Frontal cortex (tissue), 4 donors: ENCODE results near the gene ZNF135. TPM values are rescaled to one million over a fixed set of nuclear protein-coding genes. Genes with fewer than 3 reads are reported as not detected.

Experiments
- DNase-seq, 2 donors: peaks; one replicate each; pipeline ENCODE4 v3.0.0; 2012; ENCODE audit warnings: low spot score in 2 of 2
- FAIRE-seq: peaks from 2 replicates; lab custom pipeline; 2012; peaks lifted over from hg19 to GRCh38; lab: Jason Lieb, UNC
- total RNA-seq: library from RNA; depleted of rRNA; stranded (reverse); fragments of >200 nt; gene quantifications from one replicate; pipeline ENCODE4 v1.2.3, GENCODE V29; 2014
- donor health status: control.
- donor health status: control.
- donor health status: control.

ZNF135 gene
- total RNA-seq, 1 donor from 2014 or later = 11.8 TPM

GRCh38 chr19:58045411-58046050, 13.6 kb upstream of the ZNF135 start:
- DNase-seq (no peak), FAIRE-seq (no peak)

GRCh38 chr19:58046856-58047255, 12.2 kb upstream of the ZNF135 start:
- DNase-seq (no peak), FAIRE-seq (no peak)

GRCh38 chr19:58047672-58048071, 11.4 kb upstream of the ZNF135 start:
- DNase-seq (no peak), FAIRE-seq (no peak)

GRCh38 chr19:58052256-58052655, 6.8 kb upstream of the ZNF135 start:
- FAIRE-seq (no peak), DNase-seq (no peak)

- DNase-seq = no peak
- FAIRE-seq = no peak
Observed at GRCh38 chr19:58053480-58054156, 5.5 kb upstream of the ZNF135 start.

- FAIRE-seq (no peak), DNase-seq (peak; percentile 70 to 83)
Observed at GRCh38 chr19:58054901-58055874, 3.9 kb upstream of the ZNF135 start.

GRCh38 chr19:58056261-58056660, 2.8 kb upstream of the ZNF135 start:
- FAIRE-seq = no peak

GRCh38 chr19:58056861-58057260, 2.2 kb upstream of the ZNF135 start:
- FAIRE-seq (no peak), DNase-seq (no peak)

More at GRCh38 chr19:58056261-58056660, 2.8 kb upstream of the ZNF135 start:
- DNase-seq = peak in 1 of 2 donors; percentile 19

GRCh38 chr19:58058467-58058866, 615 bp upstream of the ZNF135 start:
- peak in 1 of 2 donors; percentile 41 for DNase-seq

GRCh38 chr19:58059671-58060078, 593 bp downstream of the ZNF135 start:
- no peak for FAIRE-seq
- DNase-seq = no peak

More at GRCh38 chr19:58058467-58058866, 615 bp upstream of the ZNF135 start:
- FAIRE-seq = no peak

GRCh38 chr19:58060231-58060630, 1.1 kb downstream of the ZNF135 start:
- no peak for FAIRE-seq
- no peak for DNase-seq

GRCh38 chr19:58063712-58064111, 4.6 kb downstream of the ZNF135 start:
- FAIRE-seq (no peak), DNase-seq (no peak)

GRCh38 chr19:58067240-58067912, 8.3 kb downstream of the ZNF135 start:
- no peak for FAIRE-seq
- DNase-seq = no peak

- FAIRE-seq = no peak
Observed at GRCh38 chr19:58079792-58080191, 20.7 kb downstream of the ZNF135 start.

GRCh38 chr19:58083021-58083420, 23.9 kb downstream of the ZNF135 start:
- FAIRE-seq (no peak), DNase-seq (no peak)

More at GRCh38 chr19:58079792-58080191, 20.7 kb downstream of the ZNF135 start:
- DNase-seq = no peak

- FAIRE-seq (no peak), DNase-seq (peak in 1 of 2 donors; percentile 31)
Observed at GRCh38 chr19:58084596-58085347, 25.7 kb downstream of the ZNF135 start.

GRCh38 chr19:58085348-58085875, 26.3 kb downstream of the ZNF135 start:
- FAIRE-seq = no peak

GRCh38 chr19:58086825-58087710, 28.0 kb downstream of the ZNF135 start:
- FAIRE-seq (no peak), DNase-seq (no peak)

More at GRCh38 chr19:58085348-58085875, 26.3 kb downstream of the ZNF135 start:
- DNase-seq = no peak
